GM18870 (cell line): ENCODE measurements around the gene KLF7.

Experiments used
- ATAC-seq: cut with Tn5 transposase; IDR thresholded peaks from one replicate; pipeline ENCODE4 v1.9.1; 2021; ENCODE audit warnings: moderate library complexity; ENCODE audit not compliant: unreplicated experiment

Gene KLF7

GRCh38 chr2:207129821-207130220, 35.9 kb downstream of the KLF7 start:
- ATAC-seq = no peak

- no peak for ATAC-seq
Measured at GRCh38 chr2:207128867-207129266, 36.9 kb downstream of the KLF7 start.

- ATAC-seq = no peak
Measured at GRCh38 chr2:207126724-207127308, 38.9 kb downstream of the KLF7 start.

GRCh38 chr2:207123776-207124391, 41.9 kb downstream of the KLF7 start:
- no peak for ATAC-seq

GRCh38 chr2:207123335-207123744, 42.4 kb downstream of the KLF7 start:
- ATAC-seq = no peak

- no peak for ATAC-seq
Measured at GRCh38 chr2:207122651-207123334, 43.0 kb downstream of the KLF7 start.

- ATAC-seq = no peak
Measured at GRCh38 chr2:207121784-207122183, 44.0 kb downstream of the KLF7 start.

- no peak for ATAC-seq
Measured at GRCh38 chr2:207119048-207119447, 46.7 kb downstream of the KLF7 start.

GRCh38 chr2:207117668-207118067, 48.1 kb downstream of the KLF7 start:
- ATAC-seq = no peak

- no peak for ATAC-seq
Measured at GRCh38 chr2:207115715-207116364, 49.9 kb downstream of the KLF7 start.

- no peak for ATAC-seq
Measured at GRCh38 chr2:207113414-207113813, 52.3 kb downstream of the KLF7 start.

GRCh38 chr2:207112785-207113184, 53.0 kb downstream of the KLF7 start:
- ATAC-seq = no peak

- no peak for ATAC-seq
Measured at GRCh38 chr2:207112383-207112782, 53.4 kb downstream of the KLF7 start.

- no peak for ATAC-seq
Measured at GRCh38 chr2:207111757-207112156, 54.0 kb downstream of the KLF7 start.

GRCh38 chr2:207110715-207111114, 55.0 kb downstream of the KLF7 start:
- no peak for ATAC-seq

GRCh38 chr2:207110310-207110709, 55.4 kb downstream of the KLF7 start:
- ATAC-seq = no peak

- no peak for ATAC-seq
Measured at GRCh38 chr2:207109768-207110167, 56.0 kb downstream of the KLF7 start.

- no peak for ATAC-seq
Measured at GRCh38 chr2:207108440-207108839, 57.3 kb downstream of the KLF7 start.

GRCh38 chr2:207107551-207107950, 58.2 kb downstream of the KLF7 start:
- ATAC-seq = no peak

- ATAC-seq = no peak
Measured at GRCh38 chr2:207107131-207107530, 58.6 kb downstream of the KLF7 start.

GRCh38 chr2:207103132-207103531, 62.6 kb downstream of the KLF7 start:
- no peak for ATAC-seq

GRCh38 chr2:207101984-207102383, 63.8 kb downstream of the KLF7 start:
- ATAC-seq = no peak
